ENCODE measurements around the gene SEH1L.

Gene SEH1L

DNA sequence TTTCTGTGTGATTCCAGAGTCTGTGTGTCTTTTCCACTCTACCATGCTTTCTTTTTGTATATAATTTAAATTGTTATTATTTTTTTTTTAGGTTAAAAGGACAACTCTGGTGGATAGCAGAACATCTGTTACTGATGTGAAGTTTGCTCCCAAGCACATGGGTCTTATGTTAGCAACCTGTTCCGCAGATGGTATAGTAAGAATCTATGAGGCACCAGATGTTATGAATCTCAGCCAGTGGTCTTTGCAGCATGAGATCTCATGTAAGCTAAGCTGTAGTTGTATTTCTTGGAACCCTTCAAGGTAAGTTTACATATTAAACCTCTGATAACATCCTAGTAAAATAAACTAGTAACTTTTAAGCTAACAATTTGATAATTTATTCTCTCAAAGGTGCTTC lies 15.3 kb downstream of the SEH1L start:
- DNase-seq (ENCODE audit: low spot score) (no peak), ATAC-seq (ENCODE audit: low read depth) (no peak)
- peaks cover 73% of the 10 kb centered on the region for H3K36me3 ChIP-seq (ENCODE audit: low read depth)
- H3K27me3 ChIP-seq (ENCODE audit: insufficient read depth, poor library complexity, severe bottlenecking) = no peaks in the 10 kb centered on the region
- no peak overlapping the region for H3K27ac ChIP-seq (ENCODE audit: poor library complexity, severe bottlenecking)
- H3K4me3 ChIP-seq (ENCODE audit: severe bottlenecking) = no peak overlapping the region
- H3K4me1 ChIP-seq (ENCODE audit: insufficient read depth, poor library complexity, severe bottlenecking) = no peaks in the 10 kb centered on the region
- no peaks in the 10 kb centered on the region for H3K9me3 ChIP-seq (ENCODE audit: severe bottlenecking)
- TF ChIP-seq CTCF (IDR thresholded peaks at IDR 0.05; ENCODE audit: poor library complexity, severe bottlenecking) = no peak

DNA sequence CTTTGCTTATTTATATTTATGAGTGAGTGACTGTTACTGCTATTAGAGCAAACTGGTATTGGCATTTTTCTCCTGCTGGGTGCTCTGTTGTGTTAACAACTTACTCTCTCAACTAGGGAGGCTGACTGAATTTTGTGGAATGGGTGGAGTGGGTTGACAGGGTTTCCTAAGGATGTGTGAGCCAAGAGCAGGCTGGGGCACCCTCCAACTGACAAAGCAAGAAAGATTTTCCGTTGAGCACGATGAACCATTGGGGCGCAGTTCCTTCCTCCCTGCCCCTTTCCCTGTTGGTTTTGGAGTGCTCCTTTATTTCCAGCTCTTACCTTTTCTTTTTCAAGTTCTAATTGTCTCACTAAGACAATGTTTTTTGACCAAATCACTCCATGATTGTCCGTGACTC lies 20.3 kb downstream of the SEH1L start:
- Histone ChIP-seq H3K9me3 (ENCODE audit: severe bottlenecking) (no peaks in the 10 kb centered on the region), H3K27ac (ENCODE audit: poor library complexity, severe bottlenecking) (no peak overlapping the region), H3K4me1 (ENCODE audit: insufficient read depth, poor library complexity, severe bottlenecking) (no peaks in the 10 kb centered on the region), H3K4me3 (ENCODE audit: severe bottlenecking) (no peak overlapping the region), H3K27me3 (ENCODE audit: insufficient read depth, poor library complexity, severe bottlenecking) (no peaks in the 10 kb centered on the region), H3K36me3 (ENCODE audit: low read depth) (peaks cover 73% of the 10 kb centered on the region)
- no peak for ATAC-seq (ENCODE audit: low read depth)
- DNase-seq (ENCODE audit: low spot score) = no peak
- TF ChIP-seq CTCF (IDR thresholded peaks at IDR 0.05; ENCODE audit: poor library complexity, severe bottlenecking) = no peak

DNA sequence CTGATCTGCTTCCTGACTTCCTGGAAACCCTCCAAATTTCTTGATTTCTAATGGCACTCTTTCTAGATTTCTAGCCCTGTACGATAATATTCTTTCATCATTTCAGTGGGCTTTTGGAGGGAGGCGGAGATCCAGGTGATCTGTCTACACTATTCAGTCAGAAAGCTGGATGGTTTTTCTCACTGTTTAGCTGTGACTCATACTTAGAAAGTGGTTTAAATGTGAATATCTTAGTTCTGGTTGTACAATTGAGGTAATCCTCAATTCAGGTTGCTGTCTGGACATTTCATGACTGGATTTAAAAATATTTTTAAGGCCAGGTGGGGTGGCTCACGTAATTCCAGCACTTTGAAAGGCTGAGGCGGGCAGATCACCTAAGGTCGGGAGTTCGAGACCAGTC lies 20.8 kb downstream of the SEH1L start:
- Histone ChIP-seq H3K4me1 (ENCODE audit: insufficient read depth, poor library complexity, severe bottlenecking) (no peaks in the 10 kb centered on the region), H3K36me3 (ENCODE audit: low read depth) (peaks cover 73% of the 10 kb centered on the region), H3K4me3 (ENCODE audit: severe bottlenecking) (no peak overlapping the region), H3K27ac (ENCODE audit: poor library complexity, severe bottlenecking) (no peak overlapping the region), H3K27me3 (ENCODE audit: insufficient read depth, poor library complexity, severe bottlenecking) (no peaks in the 10 kb centered on the region), H3K9me3 (ENCODE audit: severe bottlenecking) (no peaks in the 10 kb centered on the region)
- ATAC-seq (ENCODE audit: low read depth) (no peak), DNase-seq (ENCODE audit: low spot score) (no peak)
- TF ChIP-seq CTCF (IDR thresholded peaks at IDR 0.05; ENCODE audit: poor library complexity, severe bottlenecking) = no peak

DNA sequence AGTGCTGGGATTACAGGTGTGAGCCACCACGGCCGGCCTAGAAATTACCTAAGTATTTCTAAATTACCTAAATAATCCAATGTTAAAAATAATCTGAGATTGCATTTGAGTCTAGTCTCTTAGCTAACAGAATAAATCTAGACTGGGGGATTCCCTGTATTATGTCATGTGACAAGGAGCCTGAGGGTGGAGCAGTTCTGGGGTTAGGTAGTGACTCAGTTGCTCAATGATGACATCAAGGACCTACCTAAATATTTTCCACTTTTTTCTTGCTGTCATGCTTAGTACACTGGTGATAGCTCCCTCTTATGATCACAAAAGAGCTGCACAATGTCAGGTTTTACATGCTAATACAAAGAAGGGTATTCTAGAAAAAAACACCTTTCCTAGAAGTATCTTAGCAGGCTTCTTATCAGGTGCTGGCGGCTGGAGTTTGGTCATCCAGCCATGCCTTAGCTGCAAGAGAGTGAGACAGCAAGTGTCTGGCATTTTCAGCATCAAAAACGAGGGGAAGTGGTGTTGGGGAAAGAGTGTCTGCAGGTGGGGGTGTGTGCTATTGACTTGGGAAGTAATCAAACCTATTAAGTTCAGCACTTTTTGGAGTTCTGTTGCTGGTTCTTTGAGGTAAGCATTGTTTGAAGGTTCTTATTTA lies 25.9 kb downstream of the SEH1L start:
- Histone ChIP-seq H3K36me3 (ENCODE audit: low read depth) (peaks cover 72% of the 10 kb centered on the region), H3K27ac (ENCODE audit: poor library complexity, severe bottlenecking) (no peak overlapping the region), H3K9me3 (ENCODE audit: severe bottlenecking) (no peaks in the 10 kb centered on the region), H3K4me1 (ENCODE audit: insufficient read depth, poor library complexity, severe bottlenecking) (no peaks in the 10 kb centered on the region), H3K27me3 (ENCODE audit: insufficient read depth, poor library complexity, severe bottlenecking) (no peaks in the 10 kb centered on the region), H3K4me3 (ENCODE audit: severe bottlenecking) (no peak overlapping the region)
- no peak for TF ChIP-seq CTCF (IDR thresholded peaks at IDR 0.05; ENCODE audit: poor library complexity, severe bottlenecking)
- DNase-seq (ENCODE audit: low spot score) = no peak
- no peak for ATAC-seq (ENCODE audit: low read depth)

DNA sequence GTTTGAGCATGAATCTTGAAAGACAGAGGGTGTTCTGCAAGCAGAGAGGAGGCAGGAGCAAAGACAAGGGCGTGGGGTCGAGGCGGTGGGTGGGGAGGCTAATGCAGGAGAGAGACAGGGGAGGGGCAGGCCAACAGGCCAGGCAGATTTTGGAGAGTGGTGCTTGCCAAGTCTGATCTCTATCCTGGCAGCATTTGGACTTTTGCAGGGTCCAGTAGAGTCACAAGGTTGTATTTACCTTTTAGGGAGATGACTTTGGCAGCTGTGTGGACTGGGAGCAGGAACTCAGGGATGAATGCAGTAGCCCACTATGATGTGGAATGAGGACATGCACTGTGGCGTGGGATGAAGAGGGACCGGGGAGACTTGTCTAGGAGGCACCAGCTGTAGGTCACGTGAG lies 27.7 kb downstream of the SEH1L start:
- Histone ChIP-seq H3K4me3 (ENCODE audit: severe bottlenecking) (no peak overlapping the region), H3K27ac (ENCODE audit: poor library complexity, severe bottlenecking) (no peak overlapping the region), H3K27me3 (ENCODE audit: insufficient read depth, poor library complexity, severe bottlenecking) (no peaks in the 10 kb centered on the region), H3K9me3 (ENCODE audit: severe bottlenecking) (no peaks in the 10 kb centered on the region), H3K36me3 (ENCODE audit: low read depth) (peaks cover 70% of the 10 kb centered on the region), H3K4me1 (ENCODE audit: insufficient read depth, poor library complexity, severe bottlenecking) (no peaks in the 10 kb centered on the region)
- ATAC-seq (ENCODE audit: low read depth) = no peak
- TF ChIP-seq CTCF (IDR thresholded peaks at IDR 0.05; ENCODE audit: poor library complexity, severe bottlenecking) = no peak
- DNase-seq (ENCODE audit: low spot score) = no peak
